Measurements from ENCODE around the gene TRIM72. TPM values are rescaled to one million over a fixed set of nuclear protein-coding genes. Genes with fewer than 3 reads are reported as not detected.

TRIM72 gene
- total and polyA plus RNA-seq, 9 donors: 0.01 to 0.11 (median 0.06) TPM; not detected in 5

DNA sequence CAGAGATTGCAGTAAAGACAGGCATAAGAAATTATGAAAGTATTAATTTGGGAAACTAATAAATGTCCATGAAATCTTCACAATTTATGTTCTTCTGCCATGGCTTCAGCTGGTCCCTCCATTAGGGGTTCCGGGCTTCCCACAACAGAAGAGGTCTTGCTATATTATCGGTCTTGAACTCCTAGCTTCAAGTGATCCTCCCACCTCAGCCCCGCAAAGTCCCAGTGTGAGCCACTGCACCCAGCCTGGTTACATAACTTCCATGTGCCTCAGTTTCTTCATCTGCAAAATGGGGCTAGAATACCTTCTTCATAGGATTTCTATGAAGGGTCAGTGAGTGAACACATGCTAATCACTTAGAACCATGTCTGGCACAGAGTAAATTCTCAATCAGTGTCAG, 32.4 kb downstream of the TRIM72 start:
- Histone ChIP-seq H3K27ac (no peak overlapping the region), H3K27me3 (no peaks in the 10 kb centered on the region), H3K4me1 (ENCODE audit: insufficient read depth) (no peaks in the 10 kb centered on the region), H3K9me3 (peaks cover 0 to 4% of the 10 kb centered on the region in 2 donors), H3K4me3 (no peak overlapping the region), H3K36me3 (no peaks in the 10 kb centered on the region)
- no peak for DNase-seq
- TF ChIP-seq EP300 (IDR thresholded peaks at IDR 0.05) (no peak), POLR2A (IDR thresholded peaks at IDR 0.05) (no peak)
- TF ChIP-seq, protein P1, sequence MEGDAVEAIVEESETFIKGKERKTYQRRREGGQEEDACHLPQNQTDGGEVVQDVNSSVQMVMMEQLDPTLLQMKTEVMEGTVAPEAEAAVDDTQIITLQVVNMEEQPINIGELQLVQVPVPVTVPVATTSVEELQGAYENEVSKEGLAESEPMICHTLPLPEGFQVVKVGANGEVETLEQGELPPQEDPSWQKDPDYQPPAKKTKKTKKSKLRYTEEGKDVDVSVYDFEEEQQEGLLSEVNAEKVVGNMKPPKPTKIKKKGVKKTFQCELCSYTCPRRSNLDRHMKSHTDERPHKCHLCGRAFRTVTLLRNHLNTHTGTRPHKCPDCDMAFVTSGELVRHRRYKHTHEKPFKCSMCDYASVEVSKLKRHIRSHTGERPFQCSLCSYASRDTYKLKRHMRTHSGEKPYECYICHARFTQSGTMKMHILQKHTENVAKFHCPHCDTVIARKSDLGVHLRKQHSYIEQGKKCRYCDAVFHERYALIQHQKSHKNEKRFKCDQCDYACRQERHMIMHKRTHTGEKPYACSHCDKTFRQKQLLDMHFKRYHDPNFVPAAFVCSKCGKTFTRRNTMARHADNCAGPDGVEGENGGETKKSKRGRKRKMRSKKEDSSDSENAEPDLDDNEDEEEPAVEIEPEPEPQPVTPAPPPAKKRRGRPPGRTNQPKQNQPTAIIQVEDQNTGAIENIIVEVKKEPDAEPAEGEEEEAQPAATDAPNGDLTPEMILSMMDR (IDR thresholded peaks at IDR 0.05): no peak
- 85 to 90% (median 89%) methylated on average over 3 of the region's 3 CpGs for WGBS, 3 donors
- intact Hi-C loops (cut with DNase I): no loop called here

DNA sequence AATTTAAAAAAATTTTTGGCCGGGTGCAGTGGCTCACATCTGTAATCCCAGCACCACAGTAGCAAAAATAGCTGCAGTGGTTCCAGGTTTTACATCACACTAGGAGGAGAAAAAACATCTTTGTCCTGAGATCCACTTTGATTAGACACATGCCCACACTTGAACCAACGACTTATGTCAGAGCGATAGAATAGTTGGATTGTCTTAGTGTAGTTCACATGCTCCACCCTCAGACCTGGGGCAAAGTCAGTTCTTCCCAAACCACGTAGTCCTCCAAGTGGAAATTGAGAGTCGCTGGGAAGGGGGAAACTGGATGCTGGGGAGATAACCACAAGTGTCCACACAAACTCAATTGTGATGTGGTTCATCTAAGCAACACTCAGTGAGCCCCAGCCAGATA, 34.4 kb downstream of the TRIM72 start:
- intact Hi-C loops (cut with DNase I): no loop called here
- TF ChIP-seq EP300 (IDR thresholded peaks at IDR 0.05): no peak
- TF ChIP-seq, protein P1 (IDR thresholded peaks at IDR 0.05): no peak
- no peak for TF ChIP-seq POLR2A (IDR thresholded peaks at IDR 0.05)
- H3K9me3 ChIP-seq: peaks cover 0 to 4% of the 10 kb centered on the region in 2 donors
- 56 to 69% (median 62%) methylated on average over 5 of the region's 5 CpGs for WGBS, 3 donors
- no peak overlapping the region for H3K4me3 ChIP-seq
- H3K36me3 ChIP-seq: no peaks in the 10 kb centered on the region
- no peaks in the 10 kb centered on the region for H3K27me3 ChIP-seq
- no peaks in the 10 kb centered on the region for H3K4me1 ChIP-seq (ENCODE audit: insufficient read depth)
- no peak for DNase-seq
- H3K27ac ChIP-seq: no peak overlapping the region

DNA sequence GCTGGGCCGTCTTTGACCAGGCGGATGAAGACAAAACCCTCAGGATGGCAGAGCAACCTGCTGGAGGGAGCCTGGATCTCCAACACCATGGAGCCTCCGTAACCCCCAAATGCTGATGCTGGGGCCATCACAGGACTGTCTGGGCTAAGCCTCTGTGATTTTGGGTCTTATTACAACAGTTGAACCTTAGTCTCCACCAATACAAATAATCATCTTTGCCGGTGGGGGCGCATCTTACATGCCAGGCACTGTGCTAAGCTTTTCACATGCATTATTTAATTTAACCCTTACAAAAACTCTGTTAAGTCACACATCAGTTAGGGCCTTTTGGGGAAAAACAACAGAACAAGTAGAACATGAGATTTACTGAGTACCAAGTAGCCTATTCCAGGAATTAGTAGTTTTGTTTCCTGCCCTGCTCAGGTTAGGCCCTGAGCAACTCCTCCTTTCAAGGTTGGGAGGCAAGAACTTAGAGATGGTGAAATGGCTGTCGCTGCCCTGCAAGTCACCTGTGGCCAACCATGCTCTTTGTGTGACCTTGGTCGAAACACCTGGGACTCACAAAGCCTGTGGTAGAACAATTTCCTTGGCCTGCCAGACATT, 37.0 kb downstream of the TRIM72 start:
- DNase-seq: no peak
- H3K4me3 ChIP-seq: no peak overlapping the region
- H3K9me3 ChIP-seq: no peaks in the 10 kb centered on the region
- H3K36me3 ChIP-seq: no peaks in the 10 kb centered on the region
- H3K27me3 ChIP-seq: no peaks in the 10 kb centered on the region
- no peak for TF ChIP-seq POLR2A (IDR thresholded peaks at IDR 0.05)
- TF ChIP-seq EP300 (IDR thresholded peaks at IDR 0.05): no peak
- TF ChIP-seq, protein P1 (IDR thresholded peaks at IDR 0.05): no peak
- WGBS, 3 donors: 83 to 84% (median 84%) methylated on average over 7 of the region's 7 CpGs
- intact Hi-C loops (cut with DNase I): no loop called here
- no peaks in the 10 kb centered on the region for H3K4me1 ChIP-seq (ENCODE audit: insufficient read depth)
- H3K27ac ChIP-seq: no peak overlapping the region

DNA sequence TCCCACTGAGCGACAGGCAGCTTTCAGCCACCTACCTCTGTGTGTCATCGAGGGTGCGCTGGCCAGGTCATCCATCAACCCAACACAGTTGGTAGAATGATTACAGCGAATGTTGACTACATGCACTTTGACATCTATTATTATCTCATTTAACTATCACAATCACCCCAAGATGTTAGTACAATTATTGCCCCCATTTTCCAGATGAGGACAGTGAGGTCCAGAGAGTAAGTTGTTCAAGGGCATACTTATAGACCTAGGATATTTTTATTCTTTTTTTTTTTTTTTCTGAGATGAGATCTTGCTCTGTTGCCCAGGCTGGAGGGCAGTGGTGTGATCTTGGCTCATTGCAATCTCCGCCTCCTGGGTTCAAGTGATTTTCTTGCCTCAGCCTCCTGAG, 37.5 kb downstream of the TRIM72 start:
- no peaks in the 10 kb centered on the region for H3K36me3 ChIP-seq
- no peak overlapping the region for H3K27ac ChIP-seq
- H3K4me3 ChIP-seq: no peak overlapping the region
- TF ChIP-seq POLR2A (IDR thresholded peaks at IDR 0.05) (no peak), EP300 (IDR thresholded peaks at IDR 0.05) (no peak)
- TF ChIP-seq, protein P1 (IDR thresholded peaks at IDR 0.05): no peak
- WGBS, 3 donors: 95 to 98% (median 96%) methylated on average over 5 of the region's 5 CpGs
- no peaks in the 10 kb centered on the region for H3K27me3 ChIP-seq
- no peaks in the 10 kb centered on the region for H3K4me1 ChIP-seq (ENCODE audit: insufficient read depth)
- intact Hi-C loops (cut with DNase I): no loop called here
- H3K9me3 ChIP-seq: no peaks in the 10 kb centered on the region
- DNase-seq: no peak
